Skeletal muscle tissue (tissue), 4 donors: Measurements from ENCODE around the gene BCAS3. TPM values are rescaled to one million over a fixed set of nuclear protein-coding genes. Genes with fewer than 3 reads are reported as not detected.

Source experiments
- H3K27ac ChIP-seq: one replicate; pipeline ENCODE4 v1.7.0; 2013; ENCODE audit warnings: mild to moderate bottlenecking, low read depth, low read length, inconsistent platforms
- H3K27me3 ChIP-seq, 3 donors: one replicate each; pipeline ENCODE4 v1.7.0; 2013; ENCODE audit warnings: low read length in 3 of 3; ENCODE audit not compliant: control insufficient read depth in 3 of 3, insufficient read depth in 3 of 3
- H3K36me3 ChIP-seq, 3 donors: one replicate each; pipeline ENCODE4 v1.7.0; 2013; ENCODE audit warnings: low read length in 3 of 3; ENCODE audit not compliant: control insufficient read depth in 3 of 3, insufficient read depth in 3 of 3
- H3K4me1 ChIP-seq, 3 donors: one replicate each; pipeline ENCODE4 v1.7.0; 2013; ENCODE audit warnings: low read length in 3 of 3, mild to moderate bottlenecking in 3 of 3; ENCODE audit not compliant: control insufficient read depth in 3 of 3, insufficient read depth in 3 of 3
- H3K4me3 ChIP-seq, 3 donors: one replicate each; pipeline ENCODE4 v1.7.0; 2013; ENCODE audit warnings: low read length in 3 of 3
- H3K9ac ChIP-seq, 3 donors: one replicate each; pipeline ENCODE4 v1.7.0; 2013; ENCODE audit warnings: low read length in 3 of 3, mild to moderate bottlenecking in 3 of 3, moderate library complexity in 2 of 3, low read depth in 1 of 3
- H3K9me3 ChIP-seq, 3 donors: one replicate each; pipeline ENCODE4 v1.7.0; 2013; ENCODE audit warnings: low read length in 3 of 3; ENCODE audit not compliant: control insufficient read depth in 3 of 3
- total RNA-seq: library from RNA; depleted of rRNA; stranded (reverse); fragments of >200 nt; gene quantifications from one replicate; pipeline ENCODE4 v1.2.3, GENCODE V29; 2014
- donor health status: Osteomylitis.

Gene BCAS3
- total RNA-seq, 1 donor from 2014 or later, result 25.1 TPM

GRCh38 chr17:61196302-61196704 lies 518.7 kb downstream of the BCAS3 start:
- Histone ChIP-seq H3K4me3 (no peak overlapping the region), H3K27ac (no peak overlapping the region), H3K27me3 (no peaks in the 10 kb centered on the region), H3K4me1 (peaks cover 0 to 3% (median 0%) of the 10 kb centered on the region in 3 donors), H3K36me3 (no peaks in the 10 kb centered on the region), H3K9me3 (no peaks in the 10 kb centered on the region), H3K9ac (no peak overlapping the region)

DNA sequence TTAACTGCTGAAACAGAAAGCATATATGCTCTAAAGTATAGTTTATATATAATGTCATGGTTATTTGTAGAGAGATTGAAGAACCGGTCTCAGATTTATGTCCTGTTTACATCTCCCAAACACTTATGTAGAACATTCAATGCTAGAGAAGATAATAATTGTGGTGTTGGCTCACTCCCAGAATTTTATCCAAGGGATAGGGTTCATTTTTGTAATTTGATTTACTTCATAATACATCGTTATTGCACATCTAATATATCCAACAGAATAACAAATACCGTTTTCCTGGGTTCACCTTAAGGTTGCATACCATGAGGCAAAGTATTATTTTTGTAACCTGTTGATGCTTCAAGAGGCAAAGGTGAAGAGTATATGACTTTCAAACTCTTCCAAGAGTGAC lies 519.1 kb downstream of the BCAS3 start:
- no peaks in the 10 kb centered on the region for H3K27me3 ChIP-seq
- H3K9ac ChIP-seq, result no peak overlapping the region
- no peak overlapping the region for H3K4me3 ChIP-seq
- no peak overlapping the region for H3K27ac ChIP-seq
- no peaks in the 10 kb centered on the region for H3K9me3 ChIP-seq
- H3K4me1 ChIP-seq, result peaks cover 0 to 3% (median 0%) of the 10 kb centered on the region in 3 donors
- H3K36me3 ChIP-seq, result no peaks in the 10 kb centered on the region

DNA sequence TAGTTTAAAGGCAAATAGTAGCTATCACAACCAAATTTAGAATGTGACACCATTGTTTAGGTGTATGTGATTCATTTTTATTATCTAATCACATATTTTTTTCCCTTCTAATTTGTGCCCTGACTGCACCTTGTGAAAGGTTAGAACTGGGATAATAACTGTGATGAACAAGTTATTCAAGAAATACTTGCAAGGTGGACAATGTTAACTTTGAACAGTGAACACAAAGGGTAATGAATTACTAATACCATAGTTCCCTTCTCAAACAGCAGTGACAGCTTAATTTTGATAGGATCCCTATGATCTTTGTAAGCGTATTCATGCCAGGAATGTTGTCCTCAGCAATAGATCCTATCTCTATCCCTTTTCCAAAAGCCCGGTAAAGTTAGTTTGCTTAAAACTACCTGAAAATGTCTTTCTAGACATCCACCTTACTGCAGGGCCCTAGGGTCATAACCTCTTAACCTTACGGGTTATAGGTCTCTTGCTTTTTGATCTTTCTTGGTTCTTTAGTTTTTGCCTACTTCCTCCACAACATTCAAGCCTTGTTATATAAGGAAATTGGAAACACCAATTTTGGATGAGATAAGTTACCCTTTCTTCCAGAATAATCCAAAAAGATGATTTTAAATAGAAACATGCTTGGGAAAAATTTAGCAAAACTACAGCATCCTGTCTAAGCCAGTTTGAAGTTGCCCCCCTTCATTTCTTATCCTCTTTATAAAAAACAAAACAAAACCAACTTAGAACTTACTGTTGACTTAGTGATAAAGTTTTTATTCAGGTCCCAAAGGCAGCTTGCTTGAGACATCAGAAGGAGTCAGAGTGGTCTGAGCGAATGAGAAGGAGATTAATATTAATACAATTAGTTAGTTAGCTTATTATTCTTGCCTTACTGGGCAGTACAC lies 522.0 kb downstream of the BCAS3 start:
- no peaks in the 10 kb centered on the region for H3K27me3 ChIP-seq
- H3K9ac ChIP-seq, result no peak overlapping the region
- no peak overlapping the region for H3K27ac ChIP-seq
- peaks cover 0 to 3% (median 0%) of the 10 kb centered on the region in 3 donors for H3K4me1 ChIP-seq
- no peak overlapping the region for H3K4me3 ChIP-seq
- no peaks in the 10 kb centered on the region for H3K9me3 ChIP-seq
- no peaks in the 10 kb centered on the region for H3K36me3 ChIP-seq

DNA sequence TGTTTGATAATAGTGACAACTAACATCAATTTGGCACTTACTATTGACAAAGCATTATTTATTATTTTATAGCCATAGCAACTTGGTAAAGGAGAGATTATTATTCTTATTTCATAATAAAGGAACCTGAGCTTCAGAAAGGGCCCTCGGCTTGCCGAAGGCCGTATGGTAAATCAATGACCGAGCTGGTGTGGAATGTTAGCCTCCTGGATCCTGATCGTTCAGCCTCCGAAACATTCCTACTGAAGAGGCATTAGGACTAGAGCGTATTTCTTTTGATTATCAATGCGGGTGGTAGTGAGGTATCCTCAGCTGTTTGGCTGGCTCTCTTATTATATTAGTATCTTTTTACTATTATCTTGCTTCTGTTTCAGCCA lies 522.7 kb downstream of the BCAS3 start:
- Histone ChIP-seq H3K4me3 (no peak overlapping the region), H3K9me3 (no peaks in the 10 kb centered on the region), H3K9ac (no peak overlapping the region), H3K27me3 (no peaks in the 10 kb centered on the region), H3K27ac (no peak overlapping the region), H3K36me3 (no peaks in the 10 kb centered on the region), H3K4me1 (peaks cover 0 to 3% (median 0%) of the 10 kb centered on the region in 3 donors)

- Histone ChIP-seq H3K4me1 (peaks cover 0 to 3% (median 0%) of the 10 kb centered on the region in 3 donors), H3K9me3 (no peaks in the 10 kb centered on the region), H3K36me3 (no peaks in the 10 kb centered on the region), H3K27me3 (no peaks in the 10 kb centered on the region), H3K27ac (no peak overlapping the region), H3K4me3 (no peak overlapping the region), H3K9ac (no peak overlapping the region)
These were observed 523.6 kb downstream of the BCAS3 start for GRCh38 chr17:61201211-61201610.

- Histone ChIP-seq H3K9me3 (no peaks in the 10 kb centered on the region), H3K4me3 (no peak overlapping the region), H3K4me1 (peaks cover 0 to 3% (median 0%) of the 10 kb centered on the region in 3 donors), H3K27me3 (no peaks in the 10 kb centered on the region), H3K27ac (no peak overlapping the region), H3K36me3 (no peaks in the 10 kb centered on the region), H3K9ac (no peak overlapping the region)
These were observed 524.9 kb downstream of the BCAS3 start for GRCh38 chr17:61202564-61202963.

DNA sequence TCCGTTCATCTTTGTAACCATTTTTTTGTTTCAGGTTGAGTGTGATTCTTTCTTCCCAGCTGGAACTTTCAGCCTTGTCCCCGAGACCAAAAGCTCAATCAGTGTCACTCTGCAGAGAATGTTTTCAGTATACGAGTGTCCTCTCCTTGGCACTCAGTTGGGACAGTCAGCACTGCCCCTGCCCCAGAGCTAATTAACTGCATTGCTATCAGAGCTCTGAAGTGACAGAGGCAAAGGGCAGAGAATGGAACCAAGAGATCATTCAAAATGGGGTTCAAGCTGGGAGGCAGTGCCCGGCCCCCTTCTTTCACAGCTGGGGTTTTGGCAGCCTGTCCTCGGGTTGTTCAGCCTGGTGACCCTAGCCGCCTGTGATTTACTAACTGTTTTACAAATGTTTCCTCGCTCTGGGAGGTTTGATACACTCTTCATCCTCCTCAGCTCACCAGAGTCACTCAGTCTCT lies 526.0 kb downstream of the BCAS3 start:
- Histone ChIP-seq H3K27ac (no peak overlapping the region), H3K4me1 (peaks cover 0 to 3% (median 3%) of the 10 kb centered on the region in 3 donors), H3K4me3 (no peak overlapping the region), H3K36me3 (no peaks in the 10 kb centered on the region), H3K27me3 (no peaks in the 10 kb centered on the region), H3K9ac (no peak overlapping the region), H3K9me3 (no peaks in the 10 kb centered on the region)

DNA sequence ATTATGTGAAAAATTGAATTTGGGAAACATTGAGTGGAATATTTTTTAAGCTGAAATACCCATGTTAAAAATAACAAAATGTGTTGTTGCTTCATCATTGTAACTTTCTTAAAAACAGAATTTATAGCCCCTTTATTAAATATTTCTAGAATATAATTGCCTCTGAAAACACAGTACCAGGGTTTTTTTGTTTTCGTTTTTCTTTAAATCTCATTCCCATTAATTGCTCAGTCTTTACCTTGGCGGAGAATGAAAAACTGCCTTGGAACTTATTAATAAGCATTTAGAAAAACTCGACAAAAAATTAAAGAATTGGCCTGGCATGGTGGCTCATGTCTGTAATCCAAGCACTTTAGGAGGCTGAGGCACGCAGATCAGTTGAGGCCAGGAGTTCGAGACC lies 526.8 kb downstream of the BCAS3 start:
- no peaks in the 10 kb centered on the region for H3K9me3 ChIP-seq
- no peaks in the 10 kb centered on the region for H3K36me3 ChIP-seq
- H3K9ac ChIP-seq, result no peak overlapping the region
- no peak overlapping the region for H3K27ac ChIP-seq
- H3K4me1 ChIP-seq, result peaks cover 0 to 3% (median 3%) of the 10 kb centered on the region in 3 donors
- no peaks in the 10 kb centered on the region for H3K27me3 ChIP-seq
- no peak overlapping the region for H3K4me3 ChIP-seq

- Histone ChIP-seq H3K9me3 (no peaks in the 10 kb centered on the region), H3K36me3 (no peaks in the 10 kb centered on the region), H3K9ac (no peak overlapping the region), H3K27me3 (no peaks in the 10 kb centered on the region), H3K4me3 (no peak overlapping the region), H3K27ac (no peak overlapping the region), H3K4me1 (peaks cover 3% of the 10 kb centered on the region in 3 donors)
These were observed 527.8 kb downstream of the BCAS3 start for GRCh38 chr17:61205401-61205800.

- no peak overlapping the region for H3K27ac ChIP-seq
- H3K36me3 ChIP-seq, result no peaks in the 10 kb centered on the region
- H3K9me3 ChIP-seq, result no peaks in the 10 kb centered on the region
- H3K27me3 ChIP-seq, result no peaks in the 10 kb centered on the region
- no peak overlapping the region for H3K9ac ChIP-seq
- no peak overlapping the region for H3K4me3 ChIP-seq
- peaks cover 3% of the 10 kb centered on the region in 3 donors for H3K4me1 ChIP-seq
These were observed 528.3 kb downstream of the BCAS3 start for GRCh38 chr17:61205931-61206330.
